Fibroblast of pulmonary artery (primary cell): ENCODE data around the gene AUTS2.

Experiments
- DNase-seq: peaks from one replicate; pipeline ENCODE4 v3.0.0-alpha.2; 2010; ENCODE audit warnings: low read depth
- H3K4me3 ChIP-seq: replicated peaks from 2 replicates; pipeline ENCODE4 v1.5.1; 2011; ENCODE audit warnings: low read depth, mild to moderate bottlenecking, control low read depth, low read length, moderate library complexity
- CTCF ChIP-seq: IDR thresholded peaks from 2 replicates; pipeline ENCODE4 v1.5.1; 2011; ENCODE audit warnings: mild to moderate bottlenecking, control low read depth, low read length, inconsistent platforms; ENCODE audit errors: missing control alignments

The AUTS2 gene

GRCh38 chr7:70630818-70631457, 1032.7 kb downstream of the AUTS2 start:
- no peak overlapping the region for H3K4me3 ChIP-seq
- DNase-seq = peak; percentile 6
- TF ChIP-seq CTCF = no peak

GRCh38 chr7:70631718-70632117, 1033.4 kb downstream of the AUTS2 start:
- DNase-seq = no peak
- H3K4me3 ChIP-seq = no peak overlapping the region
- TF ChIP-seq CTCF = no peak

- no peak for TF ChIP-seq CTCF
- DNase-seq = no peak
- H3K4me3 ChIP-seq = no peak overlapping the region
Observed at GRCh38 chr7:70632400-70632799, 1034.1 kb downstream of the AUTS2 start.

GRCh38 chr7:70634071-70634470, 1035.8 kb downstream of the AUTS2 start:
- no peak for DNase-seq
- H3K4me3 ChIP-seq = no peak overlapping the region
- TF ChIP-seq CTCF = no peak

- TF ChIP-seq CTCF = no peak
- no peak overlapping the region for H3K4me3 ChIP-seq
- no peak for DNase-seq
Observed at GRCh38 chr7:70634610-70635068, 1036.4 kb downstream of the AUTS2 start.

- H3K4me3 ChIP-seq = no peak overlapping the region
- no peak for DNase-seq
- TF ChIP-seq CTCF = no peak
Observed at GRCh38 chr7:70635633-70636032, 1037.4 kb downstream of the AUTS2 start.

GRCh38 chr7:70636169-70636568, 1037.9 kb downstream of the AUTS2 start:
- no peak for DNase-seq
- TF ChIP-seq CTCF = no peak
- H3K4me3 ChIP-seq = no peak overlapping the region
